H9 (cell line): ENCODE results near the gene IDI2. TPM values are rescaled to one million over a fixed set of nuclear protein-coding genes. Genes with fewer than 3 reads are reported as not detected.

Experiments used
- DNase-seq: peaks from one replicate; pipeline ENCODE4 v3.0.0-alpha.2; 2017
- H2AFZ ChIP-seq: one replicate; pipeline ENCODE4 v1.6.1; 2013; ENCODE audit warnings: mild to moderate bottlenecking, low read length, control low read depth, moderate library complexity
- H2AK5ac ChIP-seq: 2 replicates; pipeline ENCODE4 v1.6.1; 2013; ENCODE audit warnings: low read length, control low read depth, mixed read lengths; ENCODE audit not compliant: insufficient read length
- H2BK120ac ChIP-seq: one replicate; pipeline ENCODE4 v1.6.1; 2013; ENCODE audit warnings: low read depth, mild to moderate bottlenecking, low read length, control low read depth, inconsistent platforms; ENCODE audit not compliant: poor library complexity, severe bottlenecking
- H2BK12ac ChIP-seq: 2 replicates; pipeline ENCODE4 v1.6.1; 2013; ENCODE audit warnings: low read length, control low read depth, mixed read lengths, low read depth; ENCODE audit not compliant: insufficient read length
- H2BK15ac ChIP-seq: 2 replicates; pipeline ENCODE4 v1.6.1; 2013; ENCODE audit warnings: low read depth, low read length, control low read depth
- H2BK20ac ChIP-seq: one replicate; pipeline ENCODE4 v1.6.1; 2013; ENCODE audit warnings: low read depth, mild to moderate bottlenecking, low read length, control low read depth, inconsistent platforms; ENCODE audit not compliant: poor library complexity, severe bottlenecking
- H2BK5ac ChIP-seq: 2 replicates; pipeline ENCODE4 v1.6.1; 2013; ENCODE audit warnings: low read length, control low read depth, mixed read lengths; ENCODE audit not compliant: insufficient read length
- H3K14ac ChIP-seq: 2 replicates; pipeline ENCODE4 v1.6.1; 2013; ENCODE audit warnings: low read length, control low read depth; ENCODE audit not compliant: insufficient read depth
- H3K18ac ChIP-seq: 2 replicates; pipeline ENCODE4 v1.6.1; 2013; ENCODE audit warnings: low read depth, mild to moderate bottlenecking, mixed read lengths, low read length, control low read depth; ENCODE audit not compliant: insufficient read length
- H3K23ac ChIP-seq: 2 replicates; pipeline ENCODE4 v1.6.1; 2013; ENCODE audit warnings: low read length, control low read depth, mixed read lengths, low read depth; ENCODE audit not compliant: insufficient read length
- H3K23me2 ChIP-seq: 2 replicates; pipeline ENCODE4 v1.6.1; 2013; ENCODE audit warnings: low read depth, mild to moderate bottlenecking, mixed read lengths, low read length, control low read depth; ENCODE audit not compliant: insufficient read length, poor library complexity, severe bottlenecking
- H3K27ac ChIP-seq: 2 replicates; pipeline ENCODE4 v1.5.1; 2013; ENCODE audit warnings: low read length, control low read depth, mixed read lengths, low read depth; ENCODE audit not compliant: insufficient read length
- H3K27me3 ChIP-seq: 2 replicates; pipeline ENCODE4 v1.6.1; 2013; ENCODE audit warnings: low read length, control low read depth, inconsistent platforms; ENCODE audit not compliant: insufficient read depth
- H3K4ac ChIP-seq: 2 replicates; pipeline ENCODE4 v1.6.1; 2013; ENCODE audit warnings: low read depth, mild to moderate bottlenecking, control low read depth, inconsistent platforms, low read length, moderate library complexity
- H3K4me1 ChIP-seq: 2 replicates; pipeline ENCODE4 v1.6.1; 2013; ENCODE audit warnings: low read length, control low read depth, inconsistent platforms; ENCODE audit not compliant: insufficient read depth
- H3K4me2 ChIP-seq: 2 replicates; pipeline ENCODE4 v1.6.1; 2013; ENCODE audit warnings: low read length, control low read depth, mixed read lengths; ENCODE audit not compliant: insufficient read length, insufficient read depth
- H3K56ac ChIP-seq: 2 replicates; pipeline ENCODE4 v1.6.1; 2013; ENCODE audit warnings: low read depth, mild to moderate bottlenecking, mixed read lengths, low read length, control low read depth; ENCODE audit not compliant: insufficient read length
- H3K79me1 ChIP-seq: 2 replicates; pipeline ENCODE4 v1.6.1; 2013; ENCODE audit warnings: low read depth, mild to moderate bottlenecking, moderate library complexity, low read length, control low read depth, inconsistent platforms; ENCODE audit not compliant: insufficient read depth, poor library complexity, severe bottlenecking
- H3K79me2 ChIP-seq: 2 replicates; pipeline ENCODE4 v1.6.1; 2013; ENCODE audit warnings: low read length, control low read depth, inconsistent platforms; ENCODE audit not compliant: insufficient read depth
- H3K9ac ChIP-seq: 2 replicates; pipeline ENCODE4 v1.6.1; 2013; ENCODE audit warnings: low read length, control low read depth, mixed read lengths; ENCODE audit not compliant: insufficient read length; ENCODE audit errors: extremely low read depth
- H3K9me3 ChIP-seq: one replicate; pipeline ENCODE4 v1.6.1; 2013; ENCODE audit warnings: low read depth, low read length, inconsistent platforms; ENCODE audit not compliant: control insufficient read depth
- H3T11ph ChIP-seq: one replicate; pipeline ENCODE4 v1.6.1; 2013; ENCODE audit warnings: mild to moderate bottlenecking, low read length, control low read depth, inconsistent platforms
- H4K20me1 ChIP-seq: one replicate; pipeline ENCODE4 v1.6.1; 2013; ENCODE audit not compliant: control insufficient read depth, insufficient read length, insufficient read depth
- H4K5ac ChIP-seq: 2 replicates; pipeline ENCODE4 v1.6.1; 2013; ENCODE audit warnings: low read depth, mild to moderate bottlenecking, mixed read lengths, low read length, control low read depth; ENCODE audit not compliant: insufficient read length
- H4K8ac ChIP-seq: replicated peaks from 2 replicates; pipeline ENCODE4 v1.6.1; 2013; ENCODE audit warnings: low read length, control low read depth, mixed read lengths, low read depth; ENCODE audit not compliant: insufficient read length
- H4K91ac ChIP-seq: 2 replicates; pipeline ENCODE4 v1.6.1; 2013; ENCODE audit warnings: low read depth, mild to moderate bottlenecking, moderate library complexity, mixed read lengths, low read length, control low read depth; ENCODE audit not compliant: insufficient read length
- H3K27ac Mint-ChIP-seq, 3 experiments: 2 replicates in 2 of 3; 3 replicates in 1 of 3; pipeline ENCODE4 v1.8.0; 2020 to 2021; ENCODE audit warnings: mixed read lengths in 3 of 3, mild to moderate bottlenecking in 1 of 3, moderate library complexity in 1 of 3
- H3K27me3 Mint-ChIP-seq: 2 replicates; pipeline ENCODE4 v1.8.0; 2021; ENCODE audit warnings: low read depth, mild to moderate bottlenecking, moderate library complexity, mixed read lengths
- H3K36me3 Mint-ChIP-seq, 3 experiments: 2 replicates in 2 of 3; 3 replicates in 1 of 3; pipeline ENCODE4 v1.8.0; 2020 to 2021; ENCODE audit warnings: low read depth in 3 of 3, mixed read lengths in 3 of 3; ENCODE audit not compliant: insufficient read depth in 1 of 3
- H3K4me1 Mint-ChIP-seq, 2 experiments: 2 replicates each; pipeline ENCODE4 v1.8.0; 2020; ENCODE audit warnings: mixed read lengths in 2 of 2
- H3K4me3 Mint-ChIP-seq, 2 experiments: 2 replicates in 1 of 2; 3 replicates in 1 of 2; pipeline ENCODE4 v1.8.0; 2020 to 2021; ENCODE audit warnings: mild to moderate bottlenecking in 2 of 2, mixed read lengths in 2 of 2, moderate library complexity in 1 of 2
- H3K9me3 Mint-ChIP-seq, 2 experiments: 2 replicates in 1 of 2; 3 replicates in 1 of 2; pipeline ENCODE4 v1.8.0; 2020; ENCODE audit warnings: mild to moderate bottlenecking in 2 of 2, mixed read lengths in 2 of 2, moderate library complexity in 1 of 2
- WGBS: extraction: QIAGEN DNeasy Blood & Tissue Kit; methylation state at CpG from one replicate; pipeline ENCODE4 v1.1.7; 2013; ENCODE audit warnings: missing lambda C conversion rate, low lambda C conversion rate, mixed read lengths; ENCODE audit not compliant: insufficient read length; ENCODE audit errors: extremely low coverage; 5-methylcytosine and 5-hydroxymethylcytosine counted together
- total RNA-seq: library from RNA; stranded (reverse); gene quantifications from 2 replicates; pipeline ENCODE4 v1.2.1, GENCODE V29; 2021
- TF ChIP-seq, protein P1 (sequence below): fragments of 200-600 bp; sonication (generic); conservative IDR thresholded peaks from 3 replicates; pipeline ENCODE4 v1.8.0; 2021; ENCODE audit warnings: antibody characterized with exemption, mild to moderate bottlenecking

IDI2 gene
- total RNA-seq, 1 experiment from 2014 or later = not detected

GRCh38 chr10:1037098-1037497, 11.4 kb upstream of the IDI2 start:
- Histone ChIP-seq H4K20me1 (no peaks in the 10 kb centered on the region), H3K23me2 (no peaks in the 10 kb centered on the region), H3K4ac (no peak overlapping the region), H3K14ac (no peak overlapping the region), H2AFZ (no peak overlapping the region), H3T11ph (no peak overlapping the region), H3K79me1 (no peaks in the 10 kb centered on the region), H3K4me1 (no peaks in the 10 kb centered on the region; the same call in 1 of the 2 replicates), H2BK5ac (no peak overlapping the region), H2BK12ac (no peak overlapping the region), H3K23ac (no peak overlapping the region), H2BK15ac (no peak overlapping the region), H3K9me3 (no peaks in the 10 kb centered on the region), H2BK120ac (no peak overlapping the region), H3K27ac (no peak overlapping the region), H3K9ac (no peak overlapping the region), H3K18ac (no peak overlapping the region), H3K4me2 (no peak overlapping the region), H2AK5ac (no peak overlapping the region), H2BK20ac (no peak overlapping the region), H4K5ac (no peak overlapping the region), H4K8ac (no peak overlapping the region), H3K56ac (no peak overlapping the region), H3K79me2 (no peaks in the 10 kb centered on the region), H4K91ac (no peak overlapping the region), H3K27me3 (no peaks in the 10 kb centered on the region)
- H3K27me3 Mint-ChIP-seq = no peaks in the 10 kb centered on the region
- no peak overlapping the region for H3K4me3 Mint-ChIP-seq
- H3K4me1 Mint-ChIP-seq = peaks cover 15 to 25% of the 10 kb centered on the region in 2 experiments
- TF ChIP-seq, protein P1, sequence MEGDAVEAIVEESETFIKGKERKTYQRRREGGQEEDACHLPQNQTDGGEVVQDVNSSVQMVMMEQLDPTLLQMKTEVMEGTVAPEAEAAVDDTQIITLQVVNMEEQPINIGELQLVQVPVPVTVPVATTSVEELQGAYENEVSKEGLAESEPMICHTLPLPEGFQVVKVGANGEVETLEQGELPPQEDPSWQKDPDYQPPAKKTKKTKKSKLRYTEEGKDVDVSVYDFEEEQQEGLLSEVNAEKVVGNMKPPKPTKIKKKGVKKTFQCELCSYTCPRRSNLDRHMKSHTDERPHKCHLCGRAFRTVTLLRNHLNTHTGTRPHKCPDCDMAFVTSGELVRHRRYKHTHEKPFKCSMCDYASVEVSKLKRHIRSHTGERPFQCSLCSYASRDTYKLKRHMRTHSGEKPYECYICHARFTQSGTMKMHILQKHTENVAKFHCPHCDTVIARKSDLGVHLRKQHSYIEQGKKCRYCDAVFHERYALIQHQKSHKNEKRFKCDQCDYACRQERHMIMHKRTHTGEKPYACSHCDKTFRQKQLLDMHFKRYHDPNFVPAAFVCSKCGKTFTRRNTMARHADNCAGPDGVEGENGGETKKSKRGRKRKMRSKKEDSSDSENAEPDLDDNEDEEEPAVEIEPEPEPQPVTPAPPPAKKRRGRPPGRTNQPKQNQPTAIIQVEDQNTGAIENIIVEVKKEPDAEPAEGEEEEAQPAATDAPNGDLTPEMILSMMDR = no peak
- peaks cover 7 to 22% (median 20%) of the 10 kb centered on the region in 3 experiments; a peak in 6 of 7 replicates for H3K36me3 Mint-ChIP-seq
- H3K27ac Mint-ChIP-seq = peak overlapping the region in 1 of 3 experiments; percentile 88; a peak in 3 of 7 replicates
- WGBS = no CpG with 5 or more reads among the region's 11 CpGs
- no peaks in the 10 kb centered on the region for H3K9me3 Mint-ChIP-seq
- DNase-seq = no peak
